ENCODE results near the gene ALK.

ALK gene

GRCh38 chr2:29489568-29489967 is 431.8 kb downstream of the ALK start:
- H2AFZ ChIP-seq (ENCODE audit: low read depth, low read length): no peak overlapping the region
- no peaks in the 10 kb centered on the region for H3K9me3 ChIP-seq (ENCODE audit: insufficient read depth, low read length, severe bottlenecking)
- DNase-seq: no peak
- no peaks in the 10 kb centered on the region for H4K20me1 ChIP-seq (ENCODE audit: insufficient read depth, low read length)
- H3K36me3 ChIP-seq (ENCODE audit: insufficient read depth, low read length): no peaks in the 10 kb centered on the region
- no peak overlapping the region for H3K4me2 ChIP-seq (ENCODE audit: insufficient read depth, low read length)
- H3K4me3 ChIP-seq (ENCODE audit: low read depth in 1 of 2, low read length in 2 of 2): no peak overlapping the region
- no peak for TF ChIP-seq EZH2 (IDR thresholded peaks at IDR 0.05; ENCODE audit: borderline replicate concordance, low read depth, low read length, severe bottlenecking)
- TF ChIP-seq CTCF (IDR thresholded peaks at IDR 0.05; ENCODE audit: borderline replicate concordance, extremely low read depth, low read length, poor library complexity, severe bottlenecking): no peak
- no peaks in the 10 kb centered on the region for H3K79me2 ChIP-seq (ENCODE audit: insufficient read depth, low read length)
- H3K9ac ChIP-seq (ENCODE audit: low read depth, low read length): no peak overlapping the region
- no peak overlapping the region for H3K27ac ChIP-seq (ENCODE audit: low read length)
- no peaks in the 10 kb centered on the region for H3K4me1 ChIP-seq (ENCODE audit: insufficient read depth, low read length)
- ATAC-seq (ENCODE audit: insufficient read depth, low read depth): no peak
- H3K27me3 ChIP-seq (ENCODE audit: insufficient read depth, low read length, poor library complexity): no peaks in the 10 kb centered on the region

GRCh38 chr2:29487967-29488555 is 433.3 kb downstream of the ALK start:
- Histone ChIP-seq H3K79me2 (ENCODE audit: insufficient read depth, low read length) (no peaks in the 10 kb centered on the region), H4K20me1 (ENCODE audit: insufficient read depth, low read length) (no peaks in the 10 kb centered on the region), H3K27me3 (ENCODE audit: insufficient read depth, low read length, poor library complexity) (no peaks in the 10 kb centered on the region), H3K9me3 (ENCODE audit: insufficient read depth, low read length, severe bottlenecking) (no peaks in the 10 kb centered on the region), H3K4me2 (ENCODE audit: insufficient read depth, low read length) (no peak overlapping the region), H3K27ac (ENCODE audit: low read length) (no peak overlapping the region), H3K4me3 (ENCODE audit: low read depth in 1 of 2, low read length in 2 of 2) (no peak overlapping the region), H2AFZ (ENCODE audit: low read depth, low read length) (no peak overlapping the region), H3K9ac (ENCODE audit: low read depth, low read length) (no peak overlapping the region), H3K4me1 (ENCODE audit: insufficient read depth, low read length) (no peaks in the 10 kb centered on the region), H3K36me3 (ENCODE audit: insufficient read depth, low read length) (no peaks in the 10 kb centered on the region)
- no peak for DNase-seq
- ATAC-seq (ENCODE audit: insufficient read depth, low read depth): no peak
- TF ChIP-seq EZH2 (IDR thresholded peaks at IDR 0.05; ENCODE audit: borderline replicate concordance, low read depth, low read length, severe bottlenecking) (no peak), CTCF (IDR thresholded peaks at IDR 0.05; ENCODE audit: borderline replicate concordance, extremely low read depth, low read length, poor library complexity, severe bottlenecking) (no peak)

GRCh38 chr2:29485631-29486030 is 435.8 kb downstream of the ALK start:
- Histone ChIP-seq H3K4me1 (ENCODE audit: insufficient read depth, low read length) (no peaks in the 10 kb centered on the region), H3K27me3 (ENCODE audit: insufficient read depth, low read length, poor library complexity) (peaks cover 6% of the 10 kb centered on the region), H3K4me3 (ENCODE audit: low read depth in 1 of 2, low read length in 2 of 2) (no peak overlapping the region), H3K4me2 (ENCODE audit: insufficient read depth, low read length) (no peak overlapping the region), H3K79me2 (ENCODE audit: insufficient read depth, low read length) (no peaks in the 10 kb centered on the region), H2AFZ (ENCODE audit: low read depth, low read length) (no peak overlapping the region), H3K36me3 (ENCODE audit: insufficient read depth, low read length) (no peaks in the 10 kb centered on the region), H3K9me3 (ENCODE audit: insufficient read depth, low read length, severe bottlenecking) (no peaks in the 10 kb centered on the region), H4K20me1 (ENCODE audit: insufficient read depth, low read length) (no peaks in the 10 kb centered on the region), H3K9ac (ENCODE audit: low read depth, low read length) (no peak overlapping the region), H3K27ac (ENCODE audit: low read length) (no peak overlapping the region)
- DNase-seq: no peak
- no peak for ATAC-seq (ENCODE audit: insufficient read depth, low read depth)
- TF ChIP-seq EZH2 (IDR thresholded peaks at IDR 0.05; ENCODE audit: borderline replicate concordance, low read depth, low read length, severe bottlenecking) (no peak), CTCF (IDR thresholded peaks at IDR 0.05; ENCODE audit: borderline replicate concordance, extremely low read depth, low read length, poor library complexity, severe bottlenecking) (no peak)

- DNase-seq (no peak), ATAC-seq (ENCODE audit: insufficient read depth, low read depth) (no peak)
- Histone ChIP-seq H3K27ac (ENCODE audit: low read length) (no peak overlapping the region), H4K20me1 (ENCODE audit: insufficient read depth, low read length) (no peaks in the 10 kb centered on the region), H3K4me1 (ENCODE audit: insufficient read depth, low read length) (no peaks in the 10 kb centered on the region), H3K79me2 (ENCODE audit: insufficient read depth, low read length) (no peaks in the 10 kb centered on the region), H3K36me3 (ENCODE audit: insufficient read depth, low read length) (no peaks in the 10 kb centered on the region), H3K9me3 (ENCODE audit: insufficient read depth, low read length, severe bottlenecking) (no peaks in the 10 kb centered on the region), H3K4me3 (ENCODE audit: low read depth in 1 of 2, low read length in 2 of 2) (no peak overlapping the region), H3K9ac (ENCODE audit: low read depth, low read length) (no peak overlapping the region), H3K4me2 (ENCODE audit: insufficient read depth, low read length) (no peak overlapping the region), H2AFZ (ENCODE audit: low read depth, low read length) (no peak overlapping the region), H3K27me3 (ENCODE audit: insufficient read depth, low read length, poor library complexity) (peaks cover 6% of the 10 kb centered on the region)
- TF ChIP-seq CTCF (IDR thresholded peaks at IDR 0.05; ENCODE audit: borderline replicate concordance, extremely low read depth, low read length, poor library complexity, severe bottlenecking): no peak
- TF ChIP-seq EZH2 (IDR thresholded peaks at IDR 0.05; ENCODE audit: borderline replicate concordance, low read depth, low read length, severe bottlenecking): no peak
These were observed 436.3 kb downstream of the ALK start for GRCh38 chr2:29485117-29485516.

All from DND-41 (cell line).